HepG2 (cell line): ENCODE measurements around the gene NECTIN2. TPM values are rescaled to one million over a fixed set of nuclear protein-coding genes. Genes with fewer than 3 reads are reported as not detected.
A peak's percentile ranks its signal among the peaks of the same experiment; 100 is the strongest.

ENCODE experiments used
- BRD4 ChIP-seq: sonication (generic); formaldehyde crosslinking; IDR thresholded peaks from 2 replicates; pipeline ENCODE4 v1.4.0; 2020; ENCODE audit warnings: missing genetic modification reagents
- CBX2 ChIP-seq, 2 experiments: fragments of 200-600 bp in 1 of 2; sonication (generic); formaldehyde crosslinking in 1 of 2; IDR thresholded peaks; 2 replicates each; pipeline versions ENCODE4 v1.7.0 to v1.8.1; 2018 to 2022; ENCODE audit warnings: low read depth in 2 of 2, low read length in 1 of 2, mild to moderate bottlenecking in 1 of 2, missing genetic modification reagents in 1 of 2
- ELF1 ChIP-seq: sonication (generic); formaldehyde crosslinking; IDR thresholded peaks from 2 replicates; pipeline ENCODE4 v1.4.0; 2020; ENCODE audit warnings: missing genetic modification reagents
- ELF3 ChIP-seq: IDR thresholded peaks from 2 replicates; pipeline ENCODE4 v1.6.1; 2016; ENCODE audit warnings: missing genetic modification reagents, missing compliant biosample characterization
- FOXK1 ChIP-seq: sonication (generic); formaldehyde crosslinking; IDR thresholded peaks from 2 replicates; pipeline ENCODE4 v1.4.0; 2020; ENCODE audit warnings: low read depth, missing genetic modification reagents, borderline replicate concordance
- FOXO1 ChIP-seq: sonication (generic); formaldehyde crosslinking; IDR thresholded peaks from 2 replicates; pipeline ENCODE4 v1.4.0; 2020; ENCODE audit warnings: missing genetic modification reagents
- MAZ ChIP-seq, 2 experiments: sonication (generic) in 1 of 2; formaldehyde crosslinking in 1 of 2; IDR thresholded peaks; 2 replicates each; pipeline versions ENCODE4 v1.5.0 to v1.6.1; 2012 to 2020; ENCODE audit warnings: low read depth in 2 of 2, mild to moderate bottlenecking in 2 of 2, borderline replicate concordance in 1 of 2, improper control_type of control experiment in 1 of 2, low read length in 1 of 2, missing genetic modification reagents in 1 of 2, moderate library complexity in 1 of 2
- MLX ChIP-seq: IDR thresholded peaks from 2 replicates; pipeline ENCODE4 v1.6.1; 2016
- NAIF1 ChIP-seq: sonication (generic); formaldehyde crosslinking; IDR thresholded peaks from 2 replicates; pipeline ENCODE4 v1.5.0; 2020; ENCODE audit warnings: mild to moderate bottlenecking, missing genetic modification reagents, borderline replicate concordance
- PCBP1 ChIP-seq: fragments of 200-400 bp; formaldehyde crosslinking; IDR thresholded peaks from 2 replicates; pipeline ENCODE4 v1.6.1; 2017; ENCODE audit warnings: mild to moderate bottlenecking, low read depth, low read length, borderline replicate concordance
- PTBP1 ChIP-seq: fragments of 200-400 bp; formaldehyde crosslinking; IDR thresholded peaks from 2 replicates; pipeline ENCODE4 v1.6.1; 2018; ENCODE audit warnings: low read length, low read depth; ENCODE audit not compliant: poor library complexity, severe bottlenecking
- RARG ChIP-seq: sonication (generic); formaldehyde crosslinking; IDR thresholded peaks from 2 replicates; pipeline ENCODE4 v1.4.0; 2020; ENCODE audit warnings: low read depth, mild to moderate bottlenecking, missing genetic modification reagents
- RBFOX2 ChIP-seq: fragments of 200-400 bp; formaldehyde crosslinking; IDR thresholded peaks from 2 replicates; pipeline ENCODE4 v1.6.1; 2017; ENCODE audit warnings: low read depth, mild to moderate bottlenecking, low read length
- RFX3 ChIP-seq: IDR thresholded peaks from 2 replicates; pipeline ENCODE4 v1.6.1; 2016; ENCODE audit warnings: missing biosample characterization, missing genetic modification reagents
- TRIM24 ChIP-seq: sonication (generic); formaldehyde crosslinking; IDR thresholded peaks from 2 replicates; pipeline ENCODE4 v1.8.0; 2022; ENCODE audit warnings: mild to moderate bottlenecking, missing genetic modification reagents
- ZKSCAN1 ChIP-seq: fragments of 150-350 bp; IDR thresholded peaks from 2 replicates; pipeline ENCODE4 v1.6.1; 2014; ENCODE audit warnings: low read length
- ZNF280D ChIP-seq: sonication (generic); formaldehyde crosslinking; IDR thresholded peaks from 2 replicates; pipeline ENCODE4 v1.5.1; 2020; ENCODE audit warnings: mild to moderate bottlenecking, missing genetic modification reagents
- ZNF484 ChIP-seq: sonication (generic); formaldehyde crosslinking; IDR thresholded peaks from 2 replicates; pipeline ENCODE4 v1.5.1; 2020; ENCODE audit warnings: mild to moderate bottlenecking, low read depth, missing genetic modification reagents, borderline replicate concordance
- ZNF564 ChIP-seq: sonication (generic); formaldehyde crosslinking; IDR thresholded peaks from 2 replicates; pipeline ENCODE4 v1.8.1; 2023; ENCODE audit warnings: mild to moderate bottlenecking, missing genetic modification reagents
- ZNF605 ChIP-seq: sonication (generic); formaldehyde crosslinking; IDR thresholded peaks from 2 replicates; pipeline ENCODE4 v1.8.0; 2022; ENCODE audit warnings: mild to moderate bottlenecking, missing genetic modification reagents
- ZNF781 ChIP-seq: sonication (generic); formaldehyde crosslinking; IDR thresholded peaks from 2 replicates; pipeline ENCODE4 v1.5.1; 2020; ENCODE audit warnings: borderline replicate concordance, mild to moderate bottlenecking, missing genetic modification reagents; ENCODE audit errors: not compliant biosample characterization
- polyA plus RNA-seq, 8 experiments: library from polyadenylated mRNA; depleted of rRNA in 3 of 8; stranded (reverse) in 7 of 8; unstranded in 1 of 8; fragments of >200 nt; fragmentation: Illumina TruSeq in 4 of 8; extraction: Trizol in 4 of 8; gene quantifications; 2 replicates each; pipeline versions ENCODE4 v1.2.1 to v1.2.3, GENCODE V29; 2011 to 2016; ENCODE audit warnings: low read depth in 4 of 8, missing spikeins in 1 of 8, mixed read lengths in 1 of 8; ENCODE audit not compliant: insufficient read depth in 1 of 8
- total RNA-seq, 5 experiments: library from RNA; depleted of rRNA; stranded (reverse); fragments of >200 nt; fragmentation: Illumina TruSeq; extraction: Trizol; gene quantifications; 2 replicates each; pipeline ENCODE4 v1.2.3, GENCODE V29; 2016; ENCODE audit warnings: low read depth in 1 of 5
- TF ChIP-seq, protein P1 (sequence below): sonication (generic); formaldehyde crosslinking; conservative IDR thresholded peaks from 2 replicates; pipeline ENCODE4 v1.8.0; 2022; ENCODE audit warnings: mild to moderate bottlenecking, moderate library complexity, missing genetic modification reagents
- TF ChIP-seq, protein P2 (sequence below): IDR thresholded peaks from 2 replicates; pipeline ENCODE4 v1.6.1; 2016; ENCODE audit warnings: missing compliant biosample characterization, missing genetic modification reagents, borderline replicate concordance

NECTIN2 gene
- total and polyA plus RNA-seq, 2 of the 13 experiments (the other 11 are each of a cell fraction or from before 2014, with no cell fraction given), result 75.4 to 114 TPM

GRCh38 chr19:44924243-44924725 is 78.2 kb downstream of the NECTIN2 start (continued):
- TF ChIP-seq BRD4 (peak; percentile 97), PCBP1 (peak; percentile 73; the same call in 1 of the 2 replicates), TRIM24 (CRISPR knock-in tag) (peak; percentile 77; the same call in 1 of the 2 replicates), MAZ (IDR thresholded peaks at IDR 0.05; ENCODE audit: borderline replicate concordance, low read depth, low read length) (peak; percentile 69; the same call in 1 of the 2 replicates), MAZ (CRISPR knock-in tag; IDR thresholded peaks at IDR 0.05; ENCODE audit: low read depth) (peak; percentile 85), ELF3 (CRISPR knock-in tag) (peak; percentile 89), CBX2 (IDR thresholded peaks at IDR 0.05; ENCODE audit: low read depth, low read length) (no peak), CBX2 (CRISPR knock-in tag; IDR thresholded peaks at IDR 0.05; ENCODE audit: low read depth) (no peak), MLX (CRISPR knock-in tag) (peak; percentile 95), RBFOX2 (peak; percentile 70), ZNF564 (CRISPR knock-in tag) (peak; percentile 79; the same call in 1 of the 2 replicates), ZNF484 (CRISPR knock-in tag) (no peak), ZNF280D (CRISPR knock-in tag) (peak; percentile 86; the same call in 1 of the 2 replicates), NAIF1 (CRISPR knock-in tag) (peak; percentile 41; the same call in 1 of the 2 replicates), FOXO1 (CRISPR knock-in tag) (peak; percentile 100), RFX3 (CRISPR knock-in tag) (no peak), ZNF781 (no peak), FOXK1 (CRISPR knock-in tag) (peak; percentile 94; the same call in 1 of the 2 replicates), ZNF605 (peak; percentile 27; the same call in 1 of the 2 replicates), RARG (CRISPR knock-in tag) (no peak), PTBP1 (no peak), ELF1 (CRISPR knock-in tag) (peak; percentile 57; the same call in 1 of the 2 replicates), ZKSCAN1 (no peak)
- TF ChIP-seq, protein P1, sequence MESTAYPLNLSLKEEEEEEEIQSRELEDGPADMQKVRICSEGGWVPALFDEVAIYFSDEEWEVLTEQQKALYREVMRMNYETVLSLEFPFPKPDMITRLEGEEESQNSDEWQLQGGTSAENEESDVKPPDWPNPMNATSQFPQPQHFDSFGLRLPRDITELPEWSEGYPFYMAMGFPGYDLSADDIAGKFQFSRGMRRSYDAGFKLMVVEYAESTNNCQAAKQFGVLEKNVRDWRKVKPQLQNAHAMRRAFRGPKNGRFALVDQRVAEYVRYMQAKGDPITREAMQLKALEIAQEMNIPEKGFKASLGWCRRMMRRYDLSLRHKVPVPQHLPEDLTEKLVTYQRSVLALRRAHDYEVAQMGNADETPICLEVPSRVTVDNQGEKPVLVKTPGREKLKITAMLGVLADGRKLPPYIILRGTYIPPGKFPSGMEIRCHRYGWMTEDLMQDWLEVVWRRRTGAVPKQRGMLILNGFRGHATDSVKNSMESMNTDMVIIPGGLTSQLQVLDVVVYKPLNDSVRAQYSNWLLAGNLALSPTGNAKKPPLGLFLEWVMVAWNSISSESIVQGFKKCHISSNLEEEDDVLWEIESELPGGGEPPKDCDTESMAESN (CRISPR knock-in tag), result peak; percentile 41
- TF ChIP-seq, protein P2, sequence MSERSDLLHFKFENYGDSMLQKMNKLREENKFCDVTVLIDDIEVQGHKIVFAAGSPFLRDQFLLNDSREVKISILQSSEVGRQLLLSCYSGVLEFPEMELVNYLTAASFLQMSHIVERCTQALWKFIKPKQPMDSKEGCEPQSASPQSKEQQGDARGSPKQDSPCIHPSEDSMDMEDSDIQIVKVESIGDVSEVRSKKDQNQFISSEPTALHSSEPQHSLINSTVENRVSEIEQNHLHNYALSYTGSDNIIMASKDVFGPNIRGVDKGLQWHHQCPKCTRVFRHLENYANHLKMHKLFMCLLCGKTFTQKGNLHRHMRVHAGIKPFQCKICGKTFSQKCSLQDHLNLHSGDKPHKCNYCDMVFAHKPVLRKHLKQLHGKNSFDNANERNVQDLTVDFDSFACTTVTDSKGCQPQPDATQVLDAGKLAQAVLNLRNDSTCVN (CRISPR knock-in tag), result peak; percentile 64; the same call in 1 of the 2 replicates
